Posterior cingulate gyrus (tissue), 11 donors: Measurements from ENCODE around the gene TOMM20L.
A peak's percentile ranks its signal among the peaks of the same experiment; 100 is the strongest.
"Not testable (repeated sequence)": the region's sequence is repeated elsewhere in the genome, so short reads cannot be mapped to it uniquely, and the experiment has no call there.

Experiments used
- DNase-seq, 10 donors: peaks; one replicate each; pipeline versions ENCODE4 v3.0.0 to v3.0.0-alpha.2; 2020 to 2021; ENCODE audit warnings: mixed read lengths in 3 of 10
- intact Hi-C: fragments of 100-400 bp; cut with DNase I; formaldehyde crosslinking; loops from one replicate; pipeline ENCODE4 v1.15.1; 2023

TOMM20L gene

GRCh38 chr14:58395812-58396788 is at the start of gene TOMM20L:
Gene TOMM20L, plus strand, starts transcription at chr14:58395930. Its CDS starts 28 bp downstream, at chr14:58395958.
- DNase-seq = peak in 9 of 10 donors; percentile 17 to 89 (median 36)
- intact Hi-C loops = no loop called here

DNA sequence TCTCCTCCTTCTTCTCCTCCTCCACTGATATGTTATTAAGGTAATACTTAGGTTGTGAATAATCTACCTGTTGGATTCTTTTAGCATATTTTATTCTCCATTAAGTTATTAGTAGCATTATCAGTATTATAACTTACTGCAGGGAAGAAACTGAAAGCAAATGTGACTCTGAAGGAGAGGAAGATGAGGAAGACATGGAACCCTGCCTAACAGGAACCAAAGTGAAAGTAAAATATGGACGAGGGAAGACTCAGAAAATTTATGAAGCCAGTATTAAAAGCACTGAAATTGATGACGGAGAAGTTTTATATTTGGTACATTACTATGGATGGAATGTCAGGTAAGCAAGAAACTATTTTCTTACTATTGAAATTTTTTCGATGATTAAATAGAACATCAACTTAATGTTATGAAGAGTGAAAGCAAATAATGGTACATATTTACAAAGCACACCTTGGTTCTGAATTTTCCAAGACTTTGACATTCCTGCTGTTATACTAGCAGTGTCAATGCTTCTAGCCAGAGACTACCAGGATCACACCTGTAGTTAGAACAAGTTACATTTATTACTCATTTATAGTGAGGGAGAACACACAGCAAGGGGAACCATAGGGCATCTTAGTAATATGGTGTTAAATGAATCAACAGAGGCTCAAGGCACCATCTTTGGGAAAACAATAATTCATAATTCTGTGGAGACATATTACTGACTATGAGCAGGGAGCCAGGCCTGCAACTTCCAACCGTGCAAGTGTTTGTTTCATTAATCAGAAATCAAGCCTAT is 42.0 kb upstream of the TOMM20L start:
- no peak for DNase-seq
- intact Hi-C loops = no loop called here

DNA sequence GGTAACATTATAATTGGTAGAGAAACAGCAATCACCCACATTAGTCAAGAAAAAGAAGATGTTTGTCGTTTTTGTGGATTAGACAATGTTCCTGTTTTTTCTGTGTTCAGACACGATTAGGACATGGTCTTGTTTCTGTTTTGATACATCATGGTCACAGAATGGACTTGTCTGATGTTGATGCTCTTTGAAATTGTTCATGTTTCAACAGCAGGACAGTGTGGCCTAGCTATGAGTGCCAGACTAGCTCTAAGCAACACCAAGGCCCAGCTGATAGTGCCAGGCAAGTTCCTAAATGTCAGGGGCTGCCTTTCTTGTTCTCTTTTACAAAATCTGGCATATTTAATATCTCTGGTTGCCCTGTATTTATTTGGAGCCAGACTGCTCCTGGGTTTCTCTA is 40.9 kb upstream of the TOMM20L start:
- DNase-seq = no peak
- intact Hi-C loops = no loop called here

- DNase-seq = no peak
- intact Hi-C loops = no loop called here
Observed at GRCh38 chr14:58356268-58356667, 39.5 kb upstream of the TOMM20L start.

DNA sequence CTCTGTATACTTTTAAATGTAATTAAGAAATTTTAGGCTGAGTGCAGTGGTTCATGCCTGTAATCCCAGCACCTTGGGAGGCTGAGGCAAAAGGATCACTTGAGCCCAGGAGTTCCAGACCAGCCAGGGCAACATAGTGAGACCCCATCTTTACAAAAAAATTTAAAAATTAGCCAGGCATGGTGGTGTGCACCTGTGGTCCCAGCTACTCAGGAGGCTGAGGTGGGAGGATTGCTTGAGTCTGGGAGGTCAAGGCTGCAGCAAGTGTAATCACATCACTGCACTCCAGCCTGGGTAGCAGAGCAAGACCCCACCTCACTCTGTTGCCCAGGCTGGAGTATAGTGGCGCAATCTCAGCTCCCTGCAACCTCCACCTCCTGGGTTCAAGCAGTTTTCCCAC is 33.5 kb upstream of the TOMM20L start:
- DNase-seq, intact Hi-C loops: not testable (repeated sequence)

DNA sequence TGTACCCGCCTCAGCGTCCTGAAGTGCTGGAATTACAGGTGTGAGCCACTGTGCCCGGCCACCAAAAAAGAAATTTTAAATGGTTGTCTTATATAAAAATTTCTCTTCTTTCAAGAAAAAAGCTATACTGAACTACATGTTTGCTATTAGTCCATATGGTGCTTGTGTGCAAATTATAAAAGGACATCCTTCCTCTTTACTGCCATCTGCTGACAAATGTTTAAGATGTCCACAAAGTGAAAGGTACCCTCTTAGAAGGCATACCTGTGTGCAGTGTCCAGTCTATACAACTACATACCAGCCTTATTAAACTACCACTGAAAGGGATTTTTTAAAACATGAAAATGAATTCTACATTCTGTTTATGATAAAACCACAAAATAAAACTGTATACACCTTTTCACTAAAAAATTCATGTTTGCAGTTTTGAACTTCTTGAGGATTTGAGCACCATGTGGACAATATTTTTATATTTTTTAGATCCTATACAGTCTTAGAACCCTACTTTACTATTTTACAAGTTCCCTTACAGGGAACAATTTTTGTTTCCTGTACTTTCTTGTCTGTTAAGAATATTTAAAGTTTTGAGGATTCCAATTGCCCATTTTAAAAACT is 32.8 kb upstream of the TOMM20L start:
- DNase-seq = no peak

GRCh38 chr14:58364316-58364715 is 31.4 kb upstream of the TOMM20L start:
- intact Hi-C loops = loop anchor here (2.0 kb wide), 1 partner anchor 258 kb away; no protein-coding TSS in a partner anchor
- DNase-seq = no peak

More for the DNA sequence above, 32.8 kb upstream of the TOMM20L start:
- intact Hi-C loops = no loop called here

GRCh38 chr14:58367296-58367695 is 28.4 kb upstream of the TOMM20L start:
- intact Hi-C loops = no loop called here
- no peak for DNase-seq

- intact Hi-C loops = no loop called here
- DNase-seq = no peak
Observed at GRCh38 chr14:58368956-58369355, 26.8 kb upstream of the TOMM20L start.

DNA sequence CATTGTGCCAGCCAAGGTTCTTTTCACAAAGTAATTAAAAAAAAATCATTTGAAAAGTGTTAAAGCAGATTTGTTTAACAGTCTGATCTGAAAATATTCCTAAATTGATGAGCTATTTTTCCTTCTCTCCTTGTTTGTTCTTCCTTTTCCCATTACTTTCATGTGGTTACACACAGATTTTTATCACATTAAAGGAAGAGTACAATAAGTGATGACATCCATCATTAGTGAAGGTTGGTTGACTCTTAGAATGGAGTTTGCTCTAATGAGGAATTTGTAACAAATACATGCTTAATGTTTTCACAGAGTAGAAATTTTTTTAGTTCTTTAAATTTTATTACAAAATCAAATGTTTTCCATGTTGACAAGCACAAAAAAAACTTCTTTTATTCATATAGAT is 18.9 kb upstream of the TOMM20L start:
- intact Hi-C loops = no loop called here
- DNase-seq = no peak

DNA sequence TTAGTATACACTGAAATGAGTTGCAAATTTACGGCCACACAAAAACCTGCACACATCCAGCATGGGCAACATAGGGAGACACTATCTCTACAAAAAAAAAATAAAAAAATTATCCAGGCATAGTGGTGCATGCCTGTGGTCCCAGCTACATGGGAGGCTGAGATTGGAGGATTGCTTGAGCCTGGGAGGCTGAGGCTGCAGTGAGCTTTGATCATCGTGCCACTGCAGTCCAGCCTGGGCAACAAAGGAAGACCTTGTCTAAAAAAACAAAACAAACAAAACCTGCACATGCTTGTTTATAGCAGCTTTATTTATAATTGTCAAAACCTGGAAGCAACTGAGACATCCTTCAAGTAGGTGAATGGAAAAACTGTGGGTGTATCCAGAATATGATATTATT is 4.9 kb upstream of the TOMM20L start:
- intact Hi-C loops = no loop called here
- no peak for DNase-seq

- intact Hi-C loops = no loop called here
- no peak for DNase-seq
Observed at GRCh38 chr14:58395562-58395811, 243 bp upstream of the TOMM20L start.

- intact Hi-C loops = no loop called here
- DNase-seq = no peak
Observed at GRCh38 chr14:58397156-58397555, 1.4 kb downstream of the TOMM20L start.

DNA sequence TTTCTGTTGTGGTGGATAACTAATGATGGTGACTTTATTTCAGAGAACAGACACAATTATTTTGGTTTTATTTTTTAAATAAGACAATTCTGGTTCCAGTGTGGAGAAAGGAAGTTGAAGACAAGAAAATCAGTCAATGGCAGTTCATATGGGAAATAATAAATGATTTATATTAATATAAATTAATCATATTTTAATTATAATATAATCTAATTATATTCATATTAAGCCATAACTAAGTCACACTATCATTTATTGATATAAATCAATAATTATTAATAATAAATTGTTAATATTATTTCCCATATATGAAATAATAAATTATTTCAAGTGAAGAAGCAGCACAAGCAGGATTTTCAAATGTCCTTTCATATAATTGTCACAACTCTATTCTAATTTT is 2.8 kb downstream of the TOMM20L start:
- intact Hi-C loops = no loop called here
- DNase-seq = no peak

DNA sequence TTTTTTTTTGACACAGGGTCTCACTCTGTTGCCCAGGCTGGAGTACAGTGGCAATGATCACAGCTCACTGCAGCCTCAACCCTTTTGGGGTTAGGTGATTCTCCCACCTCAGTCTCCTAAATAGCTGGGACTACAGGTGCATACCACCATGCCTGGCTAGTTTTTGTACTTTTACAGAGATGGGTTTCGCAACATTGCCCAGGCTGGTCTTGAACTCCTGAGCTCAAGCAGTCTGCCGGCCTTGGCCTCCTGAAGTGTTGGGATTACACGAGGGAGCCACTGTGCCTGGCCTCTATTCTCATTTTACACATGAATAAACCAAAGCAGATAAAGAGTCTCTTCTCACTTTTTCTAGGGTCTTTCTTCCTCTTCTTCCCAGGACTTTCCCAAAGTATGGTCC is 3.2 kb downstream of the TOMM20L start:
- intact Hi-C loops = no loop called here
- no peak for DNase-seq

GRCh38 chr14:58401587-58401986 is 5.9 kb downstream of the TOMM20L start:
- DNase-seq = no peak
- intact Hi-C loops = no loop called here

DNA sequence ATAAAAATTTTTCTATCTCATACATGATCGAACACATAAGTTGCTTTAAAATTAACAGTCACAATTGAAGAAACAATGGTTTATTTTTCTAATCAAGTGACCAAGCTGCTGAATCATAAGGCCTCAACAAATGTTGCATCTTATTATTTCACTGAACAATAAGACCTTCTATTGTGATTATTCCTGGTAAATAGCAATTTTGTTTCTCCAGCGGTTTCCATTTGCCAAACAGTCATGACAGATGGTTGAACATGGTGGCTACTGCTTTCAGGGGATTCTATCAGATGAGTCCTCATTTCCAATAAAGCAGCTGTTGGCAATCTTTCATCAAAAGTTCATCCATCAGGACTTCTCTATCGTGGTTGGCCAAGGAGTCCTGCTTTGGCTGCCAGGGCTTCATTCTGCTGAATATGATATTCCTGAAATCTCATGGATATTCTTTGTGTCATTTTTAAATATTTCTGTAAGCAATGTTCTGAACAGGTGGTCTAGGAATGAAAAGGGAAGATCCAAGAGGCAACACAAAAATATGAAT is 13.0 kb downstream of the TOMM20L start:
- intact Hi-C loops = no loop called here
- no peak for DNase-seq

GRCh38 chr14:58414845-58415244 is 19.1 kb downstream of the TOMM20L start:
- DNase-seq = no peak
- intact Hi-C loops = no loop called here

DNA sequence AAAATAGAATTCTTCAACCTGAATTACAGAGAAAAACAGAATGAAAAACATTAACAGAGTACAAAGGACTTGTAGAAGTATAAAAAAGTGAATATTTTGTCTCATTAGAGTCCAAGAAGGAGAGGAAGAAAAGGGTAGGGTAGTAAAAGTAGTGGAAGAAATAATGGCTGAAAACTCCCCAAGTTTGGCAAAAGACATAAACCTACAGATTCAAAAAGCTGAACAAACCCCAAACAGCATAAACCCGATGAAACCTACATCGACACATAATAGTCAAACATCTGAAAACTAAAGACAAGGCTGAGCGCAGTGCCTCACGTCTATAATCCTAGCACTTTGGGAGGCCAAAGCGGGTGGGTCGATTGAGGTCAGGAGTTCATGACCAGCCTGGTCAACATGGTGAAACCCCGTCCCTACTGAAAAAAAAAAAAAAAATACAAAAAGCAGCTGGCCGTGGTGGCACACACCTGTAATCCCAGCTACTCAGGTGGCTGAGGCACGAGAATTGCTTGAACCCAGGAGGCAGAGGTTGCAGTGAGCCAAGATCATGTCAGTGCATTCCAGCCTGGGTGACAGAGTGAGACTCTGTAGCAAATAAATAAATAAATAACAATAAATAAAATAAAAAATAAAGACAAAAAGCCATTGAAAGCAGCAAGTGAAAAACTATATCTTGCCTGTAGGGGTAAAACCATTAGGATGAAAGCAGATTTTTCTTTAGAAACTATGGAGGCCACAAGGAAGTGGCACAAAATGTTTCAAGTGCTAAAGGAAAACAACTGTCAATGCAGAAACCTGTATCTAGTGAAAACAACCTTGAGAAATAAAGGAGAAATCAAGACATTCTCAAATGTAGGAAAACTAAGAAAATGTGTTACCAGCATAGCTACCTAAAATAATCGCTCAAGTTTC is 20.2 kb downstream of the TOMM20L start:
- intact Hi-C loops = no loop called here
- no peak for DNase-seq

DNA sequence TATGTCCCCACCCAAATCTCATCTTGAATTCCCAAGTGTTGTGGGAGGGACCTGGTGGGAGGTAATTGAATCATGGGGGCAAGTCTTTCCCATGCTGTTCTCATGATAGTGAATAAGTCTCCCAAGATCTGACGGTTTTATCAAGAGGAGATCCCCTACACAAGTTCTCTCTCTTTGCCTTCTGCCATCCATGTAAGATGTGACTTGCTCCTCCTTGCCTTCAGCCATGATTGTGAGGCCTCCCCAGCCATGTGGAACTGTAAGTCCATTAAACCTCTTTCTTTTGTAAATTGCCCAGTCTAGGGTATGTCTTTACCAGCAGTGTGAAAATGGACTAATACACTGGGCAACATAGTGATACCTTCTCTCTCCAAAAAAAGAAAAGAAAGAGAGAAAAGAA is 21.2 kb downstream of the TOMM20L start:
- DNase-seq, intact Hi-C loops: not testable (repeated sequence)
